Fibroblast of skin of left biceps (primary cell): Measurements from ENCODE around the gene TCTN3.
"Not testable (repeated sequence)": the region's sequence is repeated elsewhere in the genome, so short reads cannot be mapped to it uniquely, and the experiment has no call there.

Source experiments
- DNase-seq, 2 experiments: peaks; one replicate each; pipeline ENCODE4 v3.0.0-alpha.2; 2013; ENCODE audit warnings: low read depth in 2 of 2

Gene TCTN3

DNA sequence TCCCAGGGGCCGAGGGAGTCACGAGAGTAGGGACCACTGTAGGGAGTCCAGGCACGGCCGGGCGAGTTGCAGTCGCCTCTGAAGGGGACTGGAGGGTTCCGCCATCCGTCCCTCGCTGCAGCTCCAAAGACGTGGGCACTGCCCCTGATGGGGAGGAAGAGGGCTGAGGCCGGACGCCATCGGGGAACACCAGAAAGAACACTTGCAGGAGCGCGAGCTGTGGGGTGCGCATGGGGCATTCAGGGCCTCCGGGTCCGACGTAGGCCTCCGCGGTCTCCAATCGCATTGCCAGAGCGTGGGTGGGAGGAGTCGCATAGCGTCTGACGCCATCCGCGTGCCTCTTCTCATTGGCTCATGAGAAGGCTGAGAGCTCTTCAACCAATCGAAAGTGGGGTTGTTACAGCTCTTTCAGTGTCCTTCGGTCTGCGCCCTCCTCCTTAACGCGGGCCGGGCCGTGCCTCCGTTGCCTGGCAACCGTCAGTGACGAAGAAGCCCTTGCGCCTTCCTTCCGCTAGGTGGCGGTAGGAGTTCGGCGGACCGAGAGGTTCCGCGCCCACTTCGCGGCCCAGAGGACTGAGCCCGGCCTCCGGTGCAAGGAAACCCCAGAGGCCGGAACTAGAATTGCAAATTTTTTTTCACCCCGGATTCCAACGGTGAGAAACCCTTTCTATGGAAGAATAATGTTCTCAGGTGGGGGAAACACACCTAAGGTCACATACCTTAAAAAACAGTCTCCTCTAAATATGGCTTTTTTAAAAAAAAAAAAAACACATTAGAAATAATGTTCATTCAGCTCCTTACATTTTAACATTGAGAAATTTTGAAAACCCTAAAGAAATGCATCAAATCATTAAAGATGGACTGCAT, at the start of gene TCTN3:
Gene TCTN3 (minus strand): TSS at position 260 of the 867 bp plus-strand sequence. CDS start 28 bp downstream, at position 232.
- DNase-seq = peak; percentile 98 to 99

DNA sequence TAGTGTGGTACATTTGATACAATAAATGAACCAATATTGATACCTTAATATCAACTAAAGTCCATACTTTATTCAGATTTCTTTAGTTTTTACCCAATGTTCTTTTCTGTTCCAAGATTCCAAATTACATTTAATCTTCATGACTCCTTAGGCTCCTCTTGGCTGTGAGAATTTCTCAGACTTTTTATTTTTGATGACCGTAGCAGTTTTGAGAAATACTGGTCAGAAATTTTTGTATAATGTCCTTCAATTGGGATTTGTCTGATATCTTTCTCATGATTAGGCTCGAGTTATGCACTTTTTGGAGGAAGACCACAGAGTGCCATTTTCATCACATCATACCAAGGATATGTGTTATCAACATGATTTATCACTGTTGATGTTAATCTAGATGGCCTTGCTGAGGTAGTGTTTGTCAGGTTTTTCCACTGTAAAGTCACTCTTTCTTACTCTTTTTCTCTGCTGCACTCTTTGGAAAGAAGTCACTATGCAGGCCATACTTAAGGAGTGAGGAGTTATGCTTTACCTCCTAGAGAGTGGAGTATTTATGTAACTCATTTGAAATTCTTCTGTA, 49.3 kb upstream of the TCTN3 start:
- no peak for DNase-seq

- no peak for DNase-seq
Measured at GRCh38 chr10:95742485-95742884, 48.8 kb upstream of the TCTN3 start.

GRCh38 chr10:95741807-95742467, 48.2 kb upstream of the TCTN3 start:
- DNase-seq = no peak

GRCh38 chr10:95739056-95739455, 45.3 kb upstream of the TCTN3 start:
- DNase-seq = no peak

DNA sequence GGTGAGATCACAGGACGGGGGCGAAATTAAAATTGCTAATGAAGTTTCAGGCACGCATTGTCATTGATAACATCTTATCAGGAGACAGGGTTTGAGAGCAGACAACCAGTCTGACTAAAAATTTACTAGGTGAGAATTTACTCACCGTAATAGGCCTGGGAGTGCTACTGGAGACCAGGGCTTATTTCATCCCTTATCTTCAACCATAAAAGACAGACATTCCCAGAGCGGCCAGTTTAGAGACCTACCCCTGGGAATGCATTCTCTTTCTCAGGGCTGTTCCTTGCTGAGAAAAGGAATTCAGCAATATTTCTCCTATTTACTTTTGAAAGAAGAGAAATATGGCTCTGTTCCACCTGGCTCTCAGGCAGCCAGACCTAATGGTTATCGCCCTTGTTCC, 39.2 kb upstream of the TCTN3 start:
- not testable (repeated sequence) for DNase-seq

- no peak for DNase-seq
Measured at GRCh38 chr10:95730233-95730632, 36.5 kb upstream of the TCTN3 start.

- DNase-seq = no peak
Measured at GRCh38 chr10:95729323-95730055, 35.8 kb upstream of the TCTN3 start.

GRCh38 chr10:95728526-95728925, 34.8 kb upstream of the TCTN3 start:
- DNase-seq = no peak

- not testable (repeated sequence) for DNase-seq
Measured at GRCh38 chr10:95722496-95722895, 28.8 kb upstream of the TCTN3 start.

DNA sequence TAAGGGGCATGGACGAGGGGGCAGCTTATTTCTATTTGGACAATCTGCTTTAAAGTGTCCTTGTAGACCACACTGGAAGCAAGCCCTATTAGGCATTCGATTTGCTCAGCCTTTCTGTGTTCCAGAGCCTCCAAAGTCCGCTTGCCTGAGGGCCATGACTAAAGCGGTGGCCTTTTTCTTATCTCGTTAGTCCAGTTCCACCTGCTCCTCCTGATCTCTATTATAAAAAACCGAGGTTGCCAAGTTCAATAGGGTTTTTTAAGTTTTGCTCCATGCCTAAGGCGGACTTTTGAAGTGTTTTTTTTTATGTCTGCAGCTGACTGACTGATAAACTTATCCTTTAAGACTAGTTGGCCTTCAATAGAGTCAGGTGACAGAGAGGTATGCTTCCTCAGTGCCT, 27.0 kb upstream of the TCTN3 start:
- DNase-seq = not testable (repeated sequence)

GRCh38 chr10:95716866-95717265, 23.1 kb upstream of the TCTN3 start:
- DNase-seq = no peak

DNA sequence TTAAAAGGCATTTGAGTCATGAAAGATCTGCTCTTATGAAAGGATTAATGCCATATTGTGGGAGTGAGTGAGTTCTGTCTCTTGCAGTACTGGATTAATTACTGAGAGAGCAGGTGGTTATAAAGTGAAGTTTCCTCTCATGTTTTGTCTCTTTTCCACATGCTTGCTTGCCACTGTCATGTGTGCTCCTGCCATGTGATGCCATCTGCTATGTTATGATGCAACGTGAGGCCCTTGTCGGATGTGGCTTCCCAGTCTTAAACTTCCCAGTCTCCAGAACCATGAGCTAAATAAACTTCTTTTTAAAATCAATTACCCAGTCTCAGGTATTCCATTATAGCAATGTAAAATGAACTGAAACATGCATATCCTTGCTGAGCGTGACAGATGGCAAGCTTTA, 22.7 kb upstream of the TCTN3 start:
- no peak for DNase-seq

- no peak for DNase-seq
Measured at GRCh38 chr10:95711492-95711891, 17.8 kb upstream of the TCTN3 start.

- DNase-seq = no peak
Measured at GRCh38 chr10:95706990-95707389, 13.3 kb upstream of the TCTN3 start.

- no peak for DNase-seq
Measured at GRCh38 chr10:95706573-95706972, 12.8 kb upstream of the TCTN3 start.

- DNase-seq = no peak
Measured at GRCh38 chr10:95698415-95698814, 4.7 kb upstream of the TCTN3 start.

DNA sequence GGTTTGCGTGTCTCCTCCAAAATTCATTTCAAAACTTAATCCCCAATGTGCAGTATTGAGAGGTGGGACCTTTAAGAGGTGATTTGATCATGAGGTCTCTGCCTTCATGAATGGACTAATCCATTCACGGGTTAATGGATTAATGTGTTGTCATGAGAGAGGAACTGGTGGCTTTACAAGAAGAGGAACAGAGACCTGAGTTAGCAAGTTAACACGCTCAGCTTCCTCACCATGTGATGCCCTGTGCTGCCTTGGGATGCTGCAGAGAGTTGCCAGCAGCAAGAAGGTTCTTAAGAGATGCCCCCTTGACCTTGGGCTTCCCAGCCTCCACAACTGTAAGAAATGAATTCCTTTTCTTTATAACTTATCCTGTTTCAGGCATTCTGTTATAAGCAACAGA, 3.7 kb upstream of the TCTN3 start:
- DNase-seq = no peak

DNA sequence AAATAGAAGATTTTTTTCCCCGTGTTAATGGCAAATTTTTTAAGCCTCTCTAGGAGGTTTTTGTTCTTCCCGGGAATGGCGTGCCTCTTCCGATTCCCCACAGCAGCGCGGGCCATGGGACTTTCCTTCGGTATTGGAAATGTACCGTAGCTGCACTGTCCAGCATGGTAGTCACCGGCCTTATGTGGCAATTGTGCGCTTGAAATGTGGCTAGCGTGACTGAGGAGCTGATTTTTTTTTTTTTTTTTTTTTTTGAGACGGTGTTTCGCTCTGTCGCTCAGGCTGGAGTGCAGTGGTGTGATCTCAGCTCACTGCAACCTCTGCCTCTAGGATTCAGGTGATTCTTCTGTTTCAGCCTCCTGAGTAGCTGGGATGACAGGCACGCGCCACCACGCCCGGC, 938 bp upstream of the TCTN3 start:
- DNase-seq = no peak

GRCh38 chr10:95693071-95693667, 558 bp downstream of the TCTN3 start:
- no peak for DNase-seq

GRCh38 chr10:95691281-95691680, 2.4 kb downstream of the TCTN3 start:
- no peak for DNase-seq

- no peak for DNase-seq
Measured at GRCh38 chr10:95688648-95689047, 5.1 kb downstream of the TCTN3 start.
